Measurements from ENCODE around the gene TRA2A. TPM values are rescaled to one million over a fixed set of nuclear protein-coding genes. Genes with fewer than 3 reads are reported as not detected.

TRA2A gene
- total and polyA plus RNA-seq, 2 of the 13 experiments (the other 11 are each of a cell fraction or from before 2014, with no cell fraction given), result 39.1 to 41.6 TPM

DNA sequence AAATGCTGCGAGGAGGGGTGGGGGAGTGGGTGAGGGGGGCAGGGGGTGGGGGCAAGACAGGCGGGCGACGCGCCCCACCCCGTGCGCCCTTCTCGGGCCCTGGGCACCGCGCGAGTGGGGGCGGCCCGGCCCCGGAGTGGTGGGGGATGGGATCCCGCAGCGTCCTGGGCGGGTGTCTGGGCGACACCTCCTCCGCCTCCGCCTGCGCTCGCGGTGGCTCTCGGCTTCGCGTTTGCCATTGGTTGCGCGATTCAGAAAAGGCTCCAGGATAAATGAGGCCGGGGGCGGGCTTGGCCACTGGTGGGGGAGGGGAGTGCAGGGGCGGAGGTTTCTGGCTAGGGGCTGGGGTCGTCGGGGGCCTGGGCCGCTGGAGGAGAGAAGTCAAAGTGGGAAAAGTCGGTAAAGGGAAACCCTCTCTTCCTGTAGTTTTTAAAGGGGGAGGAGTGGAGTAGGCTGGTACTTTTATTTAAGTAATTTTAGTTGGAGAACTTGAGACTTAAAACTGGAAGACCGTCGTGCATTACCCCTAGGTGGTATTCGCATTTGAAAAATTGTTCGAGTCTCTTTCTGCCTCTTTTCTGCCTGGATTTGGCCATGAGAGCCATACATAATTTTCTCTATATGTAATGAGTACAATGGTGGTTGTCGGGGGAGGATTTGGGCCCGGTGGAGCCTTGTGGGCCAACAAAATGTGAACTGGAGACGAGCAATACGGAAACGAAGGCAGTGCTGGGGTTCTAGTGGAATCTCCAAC lies 60.5 kb downstream of the TRA2A start (continued):
- TF ChIP-seq PHF8 (CRISPR knock-in tag; IDR thresholded peaks at IDR 0.05) (peak; percentile 49), FOXP1 (IDR thresholded peaks at IDR 0.05) (no peak), FOXP1 (CRISPR knock-in tag; IDR thresholded peaks at IDR 0.05) (0 out of 2 replicates have a peak, but pooled peaks have one; percentile 19), CHD2 (IDR thresholded peaks at IDR 0.05; ENCODE audit: low read depth, low read length) (peak; percentile 79), MED8 (CRISPR knock-in tag; IDR thresholded peaks at IDR 0.05; ENCODE audit: insufficient replicate concordance) (no peak), CHCHD3 (CRISPR knock-in tag; IDR thresholded peaks at IDR 0.05) (no peak), ATRX (CRISPR knock-in tag; IDR thresholded peaks at IDR 0.05; ENCODE audit: borderline replicate concordance) (no peak), MAFK (conservative IDR thresholded peaks at IDR 0.05 in 1 of 2, IDR thresholded peaks at IDR 0.05 in 1 of 2; ENCODE audit: low read length in 2 of 2) (no peak), ZNF737 (CRISPR knock-in tag; IDR thresholded peaks at IDR 0.05; ENCODE audit: borderline replicate concordance) (no peak), ZNF850 (CRISPR knock-in tag; conservative IDR thresholded peaks at IDR 0.05) (no peak), TGIF2 (CRISPR knock-in tag; IDR thresholded peaks at IDR 0.05) (no peak), ZNF383 (CRISPR knock-in tag; IDR thresholded peaks at IDR 0.05; ENCODE audit: borderline replicate concordance) (no peak), ZNF460 (CRISPR knock-in tag; IDR thresholded peaks at IDR 0.05; ENCODE audit: borderline replicate concordance) (no peak), ZNF644 (CRISPR knock-in tag; IDR thresholded peaks at IDR 0.05; ENCODE audit: low read depth) (no peak), TMF1 (CRISPR knock-in tag; IDR thresholded peaks at IDR 0.05; ENCODE audit: low read depth) (no peak), ZNF567 (CRISPR knock-in tag; IDR thresholded peaks at IDR 0.05; ENCODE audit: borderline replicate concordance) (no peak), POGZ (CRISPR knock-in tag; IDR thresholded peaks at IDR 0.05) (no peak; the same call in 1 of the 2 replicates)
- TF ChIP-seq, protein P1, sequence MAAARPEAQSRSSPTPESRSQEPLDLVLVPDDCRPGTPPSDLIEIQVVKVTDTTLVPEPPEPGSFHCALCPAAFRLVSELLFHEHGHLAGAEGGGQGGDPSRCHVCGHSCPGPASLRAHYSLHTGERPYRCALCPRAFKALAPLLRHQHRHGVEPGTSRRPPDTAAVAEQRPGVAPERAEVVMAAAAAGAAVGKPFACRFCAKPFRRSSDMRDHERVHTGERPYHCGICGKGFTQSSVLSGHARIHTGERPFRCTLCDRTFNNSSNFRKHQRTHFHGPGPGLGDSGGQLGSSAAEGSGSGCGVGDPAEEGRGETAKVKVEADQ (CRISPR knock-in tag; IDR thresholded peaks at IDR 0.05; ENCODE audit: borderline replicate concordance), result no peak
- TF ChIP-seq, protein P2, sequence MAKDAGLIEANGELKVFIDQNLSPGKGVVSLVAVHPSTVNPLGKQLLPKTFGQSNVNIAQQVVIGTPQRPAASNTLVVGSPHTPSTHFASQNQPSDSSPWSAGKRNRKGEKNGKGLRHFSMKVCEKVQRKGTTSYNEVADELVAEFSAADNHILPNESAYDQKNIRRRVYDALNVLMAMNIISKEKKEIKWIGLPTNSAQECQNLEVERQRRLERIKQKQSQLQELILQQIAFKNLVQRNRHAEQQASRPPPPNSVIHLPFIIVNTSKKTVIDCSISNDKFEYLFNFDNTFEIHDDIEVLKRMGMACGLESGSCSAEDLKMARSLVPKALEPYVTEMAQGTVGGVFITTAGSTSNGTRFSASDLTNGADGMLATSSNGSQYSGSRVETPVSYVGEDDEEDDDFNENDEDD (CRISPR knock-in tag; IDR thresholded peaks at IDR 0.05; ENCODE audit: borderline replicate concordance), result peak; percentile 49; the same call in 1 of the 2 replicates
- TF ChIP-seq, protein P3, sequence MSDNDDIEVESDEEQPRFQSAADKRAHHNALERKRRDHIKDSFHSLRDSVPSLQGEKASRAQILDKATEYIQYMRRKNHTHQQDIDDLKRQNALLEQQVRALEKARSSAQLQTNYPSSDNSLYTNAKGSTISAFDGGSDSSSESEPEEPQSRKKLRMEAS (IDR thresholded peaks at IDR 0.05), result peak; percentile 13; the same call in 1 of the 2 replicates
- TF ChIP-seq, protein P4, sequence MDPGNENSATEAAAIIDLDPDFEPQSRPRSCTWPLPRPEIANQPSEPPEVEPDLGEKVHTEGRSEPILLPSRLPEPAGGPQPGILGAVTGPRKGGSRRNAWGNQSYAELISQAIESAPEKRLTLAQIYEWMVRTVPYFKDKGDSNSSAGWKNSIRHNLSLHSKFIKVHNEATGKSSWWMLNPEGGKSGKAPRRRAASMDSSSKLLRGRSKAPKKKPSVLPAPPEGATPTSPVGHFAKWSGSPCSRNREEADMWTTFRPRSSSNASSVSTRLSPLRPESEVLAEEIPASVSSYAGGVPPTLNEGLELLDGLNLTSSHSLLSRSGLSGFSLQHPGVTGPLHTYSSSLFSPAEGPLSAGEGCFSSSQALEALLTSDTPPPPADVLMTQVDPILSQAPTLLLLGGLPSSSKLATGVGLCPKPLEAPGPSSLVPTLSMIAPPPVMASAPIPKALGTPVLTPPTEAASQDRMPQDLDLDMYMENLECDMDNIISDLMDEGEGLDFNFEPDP (CRISPR knock-in tag; conservative IDR thresholded peaks at IDR 0.05), result no peak
- TF ChIP-seq, protein P5, sequence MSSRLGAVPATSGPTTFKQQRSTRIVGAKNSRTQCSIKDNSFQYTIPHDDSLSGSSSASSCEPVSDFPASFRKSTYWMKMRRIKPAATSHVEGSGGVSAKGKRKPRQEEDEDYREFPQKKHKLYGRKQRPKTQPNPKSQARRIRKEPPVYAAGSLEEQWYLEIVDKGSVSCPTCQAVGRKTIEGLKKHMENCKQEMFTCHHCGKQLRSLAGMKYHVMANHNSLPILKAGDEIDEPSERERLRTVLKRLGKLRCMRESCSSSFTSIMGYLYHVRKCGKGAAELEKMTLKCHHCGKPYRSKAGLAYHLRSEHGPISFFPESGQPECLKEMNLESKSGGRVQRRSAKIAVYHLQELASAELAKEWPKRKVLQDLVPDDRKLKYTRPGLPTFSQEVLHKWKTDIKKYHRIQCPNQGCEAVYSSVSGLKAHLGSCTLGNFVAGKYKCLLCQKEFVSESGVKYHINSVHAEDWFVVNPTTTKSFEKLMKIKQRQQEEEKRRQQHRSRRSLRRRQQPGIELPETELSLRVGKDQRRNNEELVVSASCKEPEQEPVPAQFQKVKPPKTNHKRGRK (CRISPR knock-in tag; IDR thresholded peaks at IDR 0.05), result no peak
- TF ChIP-seq, protein P6, sequence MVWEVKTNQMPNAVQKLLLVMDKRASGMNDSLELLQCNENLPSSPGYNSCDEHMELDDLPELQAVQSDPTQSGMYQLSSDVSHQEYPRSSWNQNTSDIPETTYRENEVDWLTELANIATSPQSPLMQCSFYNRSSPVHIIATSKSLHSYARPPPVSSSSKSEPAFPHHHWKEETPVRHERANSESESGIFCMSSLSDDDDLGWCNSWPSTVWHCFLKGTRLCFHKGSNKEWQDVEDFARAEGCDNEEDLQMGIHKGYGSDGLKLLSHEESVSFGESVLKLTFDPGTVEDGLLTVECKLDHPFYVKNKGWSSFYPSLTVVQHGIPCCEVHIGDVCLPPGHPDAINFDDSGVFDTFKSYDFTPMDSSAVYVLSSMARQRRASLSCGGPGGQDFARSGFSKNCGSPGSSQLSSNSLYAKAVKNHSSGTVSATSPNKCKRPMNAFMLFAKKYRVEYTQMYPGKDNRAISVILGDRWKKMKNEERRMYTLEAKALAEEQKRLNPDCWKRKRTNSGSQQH (CRISPR knock-in tag; IDR thresholded peaks at IDR 0.05; ENCODE audit: low read depth), result no peak

Data from HepG2 (cell line).